HG03575 (cell line): ENCODE measurements around the gene PLA2G4E.

Experiments
- ATAC-seq: cut with Tn5 transposase; IDR thresholded peaks from one replicate; pipeline ENCODE4 v1.9.1; 2021; ENCODE audit not compliant: unreplicated experiment, insufficient number of reproducible peaks, low FRiP score; ENCODE audit errors: extremely low read depth

The PLA2G4E gene

DNA sequence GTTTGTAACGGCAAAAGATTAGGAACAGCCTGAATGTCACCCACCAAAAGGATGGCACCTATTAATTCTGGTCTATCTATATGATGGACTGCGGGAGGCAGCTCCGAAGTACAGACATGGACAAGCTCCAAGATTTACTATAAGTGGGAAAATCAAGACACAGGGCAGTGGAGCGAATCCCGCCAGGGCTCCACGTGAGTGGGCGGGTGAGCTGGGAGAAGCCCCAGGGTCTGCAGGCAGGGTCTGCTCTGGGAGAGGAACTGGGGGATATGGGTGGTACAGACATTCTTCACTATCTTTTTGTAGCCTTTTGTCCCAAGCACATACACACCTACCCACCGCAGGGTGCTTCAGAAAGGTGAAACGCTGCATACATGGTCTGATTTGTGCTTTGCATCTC lies 88.7 kb downstream of the PLA2G4E start:
- ATAC-seq = no peak
